ENCODE measurements around the gene TTI1. TPM values are rescaled to one million over a fixed set of nuclear protein-coding genes. Genes with fewer than 3 reads are reported as not detected.
"Not testable (repeated sequence)": the region's sequence is repeated elsewhere in the genome, so short reads cannot be mapped to it uniquely, and the experiment has no call there.

Gene TTI1
- total RNA-seq, 1 donor from 2014 or later, result 13.5 TPM

DNA sequence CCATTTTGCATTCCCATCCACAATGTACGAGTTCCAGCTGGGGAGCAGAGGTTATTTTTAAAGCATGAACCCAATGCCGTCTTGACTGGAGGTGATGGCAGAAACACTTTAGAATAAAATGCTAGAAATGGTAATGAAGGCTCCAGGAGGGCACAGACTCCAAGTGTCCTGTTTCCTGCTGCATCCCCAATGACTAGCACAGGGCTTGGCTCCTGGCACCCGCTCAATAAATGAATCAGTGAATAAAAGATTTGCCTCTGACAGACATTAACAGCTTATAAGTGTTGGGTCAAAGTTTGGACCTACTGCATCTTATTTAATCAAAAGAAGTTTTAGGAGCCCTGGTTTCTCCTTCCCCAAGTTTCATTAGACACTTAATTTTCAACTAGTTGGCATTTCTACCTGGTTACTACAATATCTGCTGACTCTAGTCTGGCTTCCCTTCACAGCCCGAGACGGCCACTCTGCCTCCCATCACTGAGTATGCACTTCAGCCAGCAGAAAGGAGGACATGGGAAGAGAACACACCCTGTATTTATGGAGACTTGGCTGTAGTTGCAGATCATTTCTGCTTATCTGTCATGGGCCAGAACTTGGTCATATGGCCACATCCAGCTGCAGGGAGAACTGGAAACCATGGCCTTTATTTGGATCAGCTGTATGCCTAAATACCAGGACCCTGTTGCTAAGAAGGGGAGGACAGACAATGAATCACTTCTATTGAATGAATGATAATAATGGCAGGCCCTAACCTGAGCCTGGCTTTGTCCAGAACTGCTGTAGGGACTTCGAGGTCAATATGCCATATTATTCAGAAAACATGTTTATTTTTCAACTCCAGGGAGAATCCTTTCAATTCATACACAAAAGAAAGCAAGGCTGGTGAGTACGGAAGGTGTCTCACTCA, 63.1 kb downstream of the TTI1 start:
- DNase-seq (ENCODE audit: low spot score), result no peak

DNA sequence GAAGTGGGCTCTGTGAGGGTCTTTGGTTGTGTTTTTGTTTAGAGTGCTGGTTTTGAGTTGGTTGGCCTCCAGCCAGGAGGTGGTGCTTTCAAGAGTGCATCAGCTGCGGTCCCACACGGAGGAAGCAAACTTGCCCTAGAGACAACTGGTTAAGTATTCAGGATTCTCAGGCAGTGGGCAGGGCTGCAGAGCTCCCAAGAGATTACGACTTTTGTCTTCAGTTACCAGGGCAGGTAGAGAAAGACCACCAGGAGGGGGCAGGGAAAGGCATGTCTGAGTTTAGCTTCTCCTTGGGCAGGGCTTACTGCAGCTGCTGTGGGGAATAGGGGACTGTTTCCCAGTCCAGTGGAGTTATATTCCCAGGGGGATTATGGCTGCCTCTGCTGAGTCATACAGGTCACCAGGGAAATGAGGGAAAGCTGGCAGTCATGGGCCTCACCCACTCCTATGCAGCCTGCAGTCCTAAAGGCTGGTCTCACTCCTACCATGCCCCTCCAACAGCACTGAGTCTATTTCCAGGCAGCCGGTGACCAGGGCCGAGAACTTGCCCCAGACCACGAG, 64.3 kb downstream of the TTI1 start:
- DNase-seq (ENCODE audit: low spot score), result no peak

DNA sequence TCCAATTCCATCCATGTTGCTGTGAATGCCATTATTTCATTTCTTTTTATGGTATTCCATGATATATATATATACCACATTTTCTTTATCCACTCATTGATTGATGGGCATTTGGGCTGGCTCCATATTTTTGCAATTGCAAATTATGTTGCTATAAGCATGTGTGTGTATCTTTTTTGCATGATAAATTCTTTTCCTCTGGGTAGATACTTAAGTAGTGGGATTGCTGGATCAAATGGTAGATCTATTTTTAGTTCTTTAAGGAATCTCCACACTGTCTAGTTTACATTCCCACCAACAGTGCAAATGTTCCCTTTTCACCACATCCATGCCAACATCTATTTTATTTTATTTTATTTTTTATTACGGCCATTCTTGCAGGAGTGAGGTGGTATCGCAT, 69.8 kb downstream of the TTI1 start:
- DNase-seq (ENCODE audit: low spot score), result not testable (repeated sequence)

DNA sequence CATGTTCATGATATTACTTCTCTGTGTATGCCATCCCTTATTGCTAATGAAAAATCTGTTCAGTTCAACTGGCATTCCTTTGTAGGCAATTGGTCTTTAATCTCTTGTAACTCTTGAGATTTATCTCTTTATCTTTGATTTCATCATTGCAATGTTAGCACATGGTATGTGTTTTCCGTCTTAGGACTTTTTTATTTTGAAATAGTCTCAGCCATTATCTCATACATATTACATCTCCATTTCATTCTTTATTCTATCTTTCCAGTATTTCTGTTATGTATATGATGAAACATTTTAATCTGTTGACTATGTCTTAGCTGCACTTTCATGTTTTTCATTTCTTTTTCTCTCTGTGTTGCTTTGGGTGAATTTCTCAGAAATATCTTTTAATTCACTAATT, 72.2 kb downstream of the TTI1 start:
- DNase-seq (ENCODE audit: low spot score), result no peak

DNA sequence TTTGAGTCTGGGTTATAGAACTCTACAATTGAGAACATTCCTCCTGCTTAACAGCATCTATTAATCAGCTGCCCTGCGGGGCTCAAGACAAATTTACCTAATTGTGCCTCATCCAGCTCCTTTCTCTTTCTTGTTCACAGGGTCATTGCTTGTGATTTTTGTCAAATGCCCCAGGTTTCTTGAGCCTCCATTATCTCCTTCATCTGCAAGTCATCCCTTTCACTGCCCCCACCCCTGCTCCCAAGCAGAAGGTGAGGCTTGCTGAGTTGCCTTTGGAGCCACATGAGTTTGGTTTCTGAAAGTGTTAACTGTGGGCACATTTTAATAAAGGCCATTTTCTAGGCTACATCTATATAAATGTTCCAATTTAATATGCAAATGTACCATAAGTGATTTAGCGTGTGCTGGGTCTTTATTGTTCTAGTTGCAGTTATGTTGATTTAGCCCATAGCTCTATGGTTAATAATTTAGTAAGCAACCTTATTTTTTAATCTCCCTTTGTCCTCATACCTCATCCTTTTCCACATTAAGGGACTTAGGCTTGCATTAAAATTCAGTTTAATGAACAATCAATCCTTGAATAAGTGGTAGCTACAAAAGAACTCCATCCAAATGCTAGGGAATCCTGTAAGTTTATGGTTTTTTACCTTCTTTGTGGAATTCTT, 74.3 kb downstream of the TTI1 start:
- no peak for DNase-seq (ENCODE audit: low spot score)

DNA sequence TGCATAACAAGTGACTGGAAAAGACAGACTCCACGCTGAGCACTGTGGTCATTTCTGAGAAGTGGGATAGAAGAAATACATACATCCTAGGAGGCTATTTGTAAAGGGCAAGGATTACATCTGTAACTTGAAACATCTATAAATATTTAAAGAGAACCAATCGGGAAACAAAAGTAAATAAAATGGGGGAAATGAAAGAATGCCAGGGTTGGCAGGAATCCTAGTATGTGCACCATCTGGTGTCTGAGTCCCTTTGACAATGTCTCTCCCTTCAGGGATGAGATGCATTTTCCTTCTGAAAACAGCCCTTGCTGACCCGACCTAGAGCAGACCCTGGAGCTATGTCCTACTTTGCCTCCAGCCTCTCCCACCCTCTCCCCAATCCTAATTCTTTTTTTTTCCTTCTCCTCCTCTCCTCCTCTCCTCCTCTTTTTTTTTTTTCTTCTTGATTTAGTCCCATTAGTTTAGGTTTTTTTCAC, 77.1 kb downstream of the TTI1 start:
- DNase-seq (ENCODE audit: low spot score), result no peak

DNA sequence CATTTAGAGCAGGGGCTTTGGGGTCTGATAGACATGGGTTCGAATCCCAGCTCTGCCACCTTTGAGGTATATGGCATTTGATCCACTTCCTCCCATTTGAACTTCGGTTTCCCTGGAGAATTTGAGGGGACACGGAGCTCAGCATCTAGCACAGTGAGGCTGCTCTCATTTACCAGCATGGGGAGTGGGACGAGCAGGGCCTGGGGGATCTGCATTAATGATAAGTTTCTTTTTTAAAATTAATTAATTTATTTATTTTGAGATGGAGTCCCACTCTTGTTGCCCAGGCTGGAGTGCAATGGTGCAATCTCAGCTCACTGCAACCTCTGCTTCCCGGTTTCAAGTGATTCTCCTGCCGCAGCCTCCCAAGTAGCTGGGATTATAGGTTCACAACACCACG, 77.7 kb downstream of the TTI1 start:
- no peak for DNase-seq (ENCODE audit: low spot score)

DNA sequence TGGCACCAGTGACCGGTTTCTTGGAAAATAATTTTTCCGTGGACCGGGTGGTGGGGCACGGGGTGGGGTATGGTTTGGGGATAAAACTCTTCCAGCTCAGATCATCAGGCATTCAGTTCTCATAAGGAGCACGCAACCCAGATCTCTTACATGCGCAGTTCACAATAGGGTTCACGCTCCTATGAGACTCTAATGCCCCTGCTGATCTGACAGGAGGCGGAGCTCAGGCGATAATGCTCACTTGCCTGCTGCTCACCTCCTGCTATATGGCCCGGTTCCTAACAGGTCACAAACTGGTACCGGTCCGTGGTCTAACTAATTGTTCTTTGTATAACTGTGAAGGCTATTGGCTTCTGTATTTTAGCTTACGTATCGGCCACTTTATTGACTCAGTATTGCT, 78.6 kb downstream of the TTI1 start:
- no peak for DNase-seq (ENCODE audit: low spot score)

DNA sequence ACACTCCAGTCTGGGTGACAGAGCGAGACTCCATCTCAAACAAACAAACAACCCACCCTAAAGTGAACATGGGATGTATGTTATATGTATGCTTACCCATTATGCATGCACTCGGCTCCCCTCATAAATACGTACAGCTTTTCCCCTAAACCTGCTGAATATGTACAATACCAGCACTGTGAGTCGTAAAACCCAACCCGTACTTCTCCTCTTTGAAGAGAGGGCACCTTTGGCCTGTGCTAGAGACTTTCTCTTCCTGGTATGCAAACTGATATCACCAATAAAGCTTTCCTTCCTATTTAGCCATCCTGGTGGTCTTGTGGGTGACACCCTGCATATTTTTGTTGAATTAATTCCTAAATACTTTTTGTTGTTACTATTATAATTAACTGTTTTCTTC, 79.1 kb downstream of the TTI1 start:
- DNase-seq (ENCODE audit: low spot score), result no peak

DNA sequence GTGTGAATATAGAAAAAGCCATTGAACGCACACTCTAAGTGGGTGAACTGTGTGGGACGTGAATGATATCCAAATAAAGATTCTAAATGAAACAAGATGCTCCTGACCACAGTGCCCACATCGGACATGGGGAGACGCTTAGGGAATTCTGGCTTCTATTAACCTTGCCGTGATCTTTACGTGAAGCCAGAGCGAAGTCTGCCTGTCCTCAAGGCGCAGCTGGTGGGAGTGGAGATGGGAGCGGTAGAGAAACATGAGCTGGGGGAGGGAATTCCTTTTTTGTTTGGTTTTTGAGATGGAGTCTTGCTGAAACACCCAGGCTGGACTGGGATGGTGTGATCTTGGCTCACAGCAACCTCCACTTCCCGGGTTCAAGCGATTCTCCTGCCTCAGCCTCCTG, 84.3 kb downstream of the TTI1 start:
- DNase-seq (ENCODE audit: low spot score), result no peak

DNA sequence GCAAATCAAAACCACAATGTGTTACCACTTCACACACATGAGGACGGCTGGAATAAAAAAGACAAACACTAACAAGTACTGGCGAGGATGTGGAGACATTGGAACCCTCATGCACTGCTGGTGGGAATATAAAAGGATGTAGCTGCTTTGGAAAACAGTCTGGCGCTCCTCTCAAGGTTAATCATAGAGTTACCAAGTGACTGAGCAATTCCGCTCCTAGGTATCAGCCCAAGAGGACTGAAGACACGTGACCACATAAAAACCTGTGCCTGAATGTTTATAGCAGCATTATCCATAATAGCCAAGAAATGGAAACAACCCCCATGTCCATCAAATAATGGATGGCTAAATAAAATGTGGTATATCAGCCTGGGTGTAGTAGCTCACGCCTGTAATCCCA, 85.3 kb downstream of the TTI1 start:
- no peak for DNase-seq (ENCODE audit: low spot score)

DNA sequence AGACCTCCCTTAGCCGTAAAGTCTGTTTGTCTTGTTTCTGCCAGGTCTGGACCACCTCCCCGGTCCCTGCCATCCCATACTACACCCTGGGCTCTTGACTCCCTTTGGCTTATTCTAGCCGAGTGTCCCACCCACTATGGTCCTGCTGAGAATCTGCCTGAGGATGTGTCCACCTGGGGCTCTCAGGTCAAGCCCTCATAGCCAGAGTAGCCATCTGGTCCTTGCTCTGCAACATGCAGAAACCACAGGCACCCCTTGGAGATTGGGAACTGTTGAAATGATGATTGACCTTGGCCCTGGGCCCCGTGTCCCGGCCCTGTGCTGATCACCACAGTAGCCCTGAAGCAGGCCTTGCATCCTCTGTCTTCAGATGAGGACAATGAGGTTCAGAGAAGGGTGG, 86.3 kb downstream of the TTI1 start:
- no peak for DNase-seq (ENCODE audit: low spot score)

DNA sequence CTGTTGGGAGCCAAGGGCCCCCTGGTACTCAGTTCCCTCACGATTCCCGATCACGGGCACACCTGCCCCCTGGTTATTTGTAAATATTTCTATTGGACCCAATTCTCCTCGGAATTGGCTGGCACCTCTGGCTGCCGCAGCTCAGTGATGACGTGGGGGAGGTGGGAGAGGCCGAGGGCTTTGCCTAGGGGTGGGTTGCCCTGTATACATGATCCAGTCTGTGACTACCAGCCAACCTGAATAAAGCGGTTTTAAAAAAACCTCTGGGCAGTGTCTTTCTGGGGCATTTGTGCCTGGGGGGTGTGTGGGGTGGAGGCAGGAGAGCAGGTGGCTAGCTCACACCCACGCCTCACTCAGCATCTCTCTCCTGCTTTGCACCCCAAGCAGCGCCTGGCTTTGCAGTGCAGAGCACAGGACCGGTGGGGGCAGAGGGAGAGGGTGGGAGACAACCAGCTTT, 88.1 kb downstream of the TTI1 start:
- no peak for DNase-seq (ENCODE audit: low spot score)

DNA sequence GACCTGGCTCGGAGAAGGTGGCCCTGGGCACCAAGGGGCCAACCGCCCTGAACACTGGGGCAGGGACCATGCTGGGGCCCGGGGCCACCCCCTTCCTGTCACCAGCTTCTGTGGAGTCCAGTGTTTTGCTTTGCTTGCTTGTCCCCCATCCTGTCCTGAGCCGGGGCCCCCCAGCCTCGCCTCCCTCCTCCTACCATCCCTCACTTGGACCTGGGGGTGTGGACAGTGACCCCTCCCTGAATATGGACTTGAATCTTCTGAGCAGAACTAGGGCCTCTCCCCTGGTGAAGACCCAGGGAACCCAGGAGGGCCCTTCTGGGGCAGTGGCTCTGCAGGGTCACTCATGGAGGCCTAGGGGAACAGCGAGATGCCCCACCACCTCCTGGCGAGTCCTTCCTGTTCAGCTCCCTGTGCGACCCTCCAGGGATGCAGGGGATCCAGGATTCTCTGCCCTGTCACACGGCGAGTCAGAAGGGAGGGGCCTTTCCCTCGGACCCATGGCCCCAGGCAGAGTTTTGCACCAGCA, 88.7 kb downstream of the TTI1 start:
- no peak for DNase-seq (ENCODE audit: low spot score)

DNA sequence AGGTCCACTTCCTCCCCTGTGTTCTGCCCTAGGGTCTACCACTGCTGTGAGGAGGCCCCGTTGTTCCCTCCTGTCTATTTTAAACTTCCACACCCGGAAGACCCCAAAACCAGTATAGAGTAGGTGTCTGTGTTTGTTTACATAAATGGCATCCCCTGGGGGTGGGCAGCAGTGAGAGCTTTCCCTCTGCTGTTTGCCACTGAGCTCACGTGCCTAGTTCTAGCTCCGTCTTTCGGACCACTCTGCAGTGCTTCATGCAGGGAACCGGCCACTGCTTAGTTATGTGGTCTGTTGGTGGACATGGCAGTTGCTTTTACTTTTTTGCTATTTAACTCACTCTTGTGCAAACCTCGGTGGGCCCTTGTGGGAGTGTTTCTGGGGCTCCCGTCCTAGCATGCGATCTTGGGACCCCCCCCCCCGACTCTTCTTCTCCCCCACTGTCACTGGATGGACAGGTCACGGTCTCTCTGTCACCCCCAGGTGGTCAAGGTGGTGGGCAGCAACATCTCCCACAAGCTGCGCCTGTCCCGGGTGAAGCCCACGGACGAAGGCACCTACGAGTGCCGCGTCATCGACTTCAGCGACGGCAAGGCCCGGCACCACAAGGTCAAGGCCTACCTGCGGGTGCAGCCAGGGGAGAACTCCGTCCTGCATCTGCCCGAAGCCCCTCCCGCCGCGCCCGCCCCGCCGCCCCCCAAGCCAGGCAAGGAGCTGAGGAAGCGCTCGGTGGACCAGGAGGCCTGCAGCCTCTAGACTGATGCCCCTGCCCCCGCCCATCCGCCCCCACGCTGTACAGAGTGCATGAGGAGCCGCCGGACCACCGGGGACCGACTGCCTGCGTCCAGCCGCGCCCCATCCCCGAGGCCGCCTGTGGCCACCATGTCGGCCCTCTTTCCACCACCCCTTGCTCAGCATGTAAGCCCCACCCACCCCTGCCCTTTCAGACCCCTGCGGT, 89.5 kb downstream of the TTI1 start:
- no peak for DNase-seq (ENCODE audit: low spot score)

DNA sequence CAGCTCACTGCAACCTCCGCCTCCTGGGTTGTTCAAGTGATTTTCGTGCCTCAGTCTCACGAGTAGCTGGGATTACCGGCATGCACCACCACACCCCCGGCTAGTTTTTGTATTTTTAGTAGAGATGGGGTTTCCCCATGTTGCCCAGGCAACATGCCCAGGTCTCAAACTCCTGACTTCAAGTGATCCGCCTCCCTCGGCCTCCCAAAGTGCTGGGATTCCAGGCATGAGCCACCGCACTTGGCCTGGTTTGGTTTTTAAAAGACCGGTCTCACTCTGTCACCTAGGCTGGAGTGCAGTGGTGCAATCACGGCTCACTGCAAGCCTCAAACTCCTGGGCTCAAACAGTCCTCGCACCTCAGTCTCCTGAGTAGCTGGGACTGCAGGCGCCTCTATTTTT, 90.2 kb downstream of the TTI1 start:
- no peak for DNase-seq (ENCODE audit: low spot score)

DNA sequence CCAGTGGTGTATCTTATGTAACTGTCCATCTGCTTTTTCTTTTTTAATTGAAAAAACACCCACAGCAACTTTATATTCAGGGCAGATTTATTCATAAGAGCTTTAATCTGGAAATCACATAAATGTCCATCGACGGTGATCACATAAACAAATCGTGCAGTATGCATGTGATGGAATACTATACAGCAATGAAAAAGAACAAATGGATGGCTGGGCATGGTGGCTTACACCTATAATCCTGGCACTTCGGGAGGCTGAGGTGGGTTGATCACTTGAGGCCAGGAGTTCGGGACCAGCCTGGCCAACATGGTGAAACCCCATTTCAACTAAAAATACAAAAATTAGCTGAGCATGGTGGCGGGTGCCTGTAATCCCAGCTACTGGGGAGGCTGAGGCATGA, 91.3 kb downstream of the TTI1 start:
- no peak for DNase-seq (ENCODE audit: low spot score)

DNA sequence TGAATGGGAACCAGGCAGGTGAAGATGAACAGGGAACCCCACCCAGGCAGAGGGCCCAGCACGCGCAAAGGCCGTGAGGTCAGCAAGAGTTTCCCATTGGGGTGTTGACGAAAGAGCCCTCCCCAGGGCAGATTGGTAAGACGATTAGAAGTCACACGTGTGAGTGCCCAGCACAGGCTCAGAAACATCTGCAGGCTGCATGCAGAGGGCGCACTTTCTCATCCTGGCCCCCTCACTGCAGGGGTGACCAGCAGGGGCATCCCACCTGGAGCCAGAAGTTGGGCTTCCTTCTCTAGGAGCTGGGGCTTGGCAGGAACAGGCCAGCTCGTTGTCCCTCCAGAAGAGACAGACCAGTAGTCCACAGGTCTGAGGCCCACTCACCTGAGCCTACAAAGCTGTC, 91.9 kb downstream of the TTI1 start:
- no peak for DNase-seq (ENCODE audit: low spot score)

DNA sequence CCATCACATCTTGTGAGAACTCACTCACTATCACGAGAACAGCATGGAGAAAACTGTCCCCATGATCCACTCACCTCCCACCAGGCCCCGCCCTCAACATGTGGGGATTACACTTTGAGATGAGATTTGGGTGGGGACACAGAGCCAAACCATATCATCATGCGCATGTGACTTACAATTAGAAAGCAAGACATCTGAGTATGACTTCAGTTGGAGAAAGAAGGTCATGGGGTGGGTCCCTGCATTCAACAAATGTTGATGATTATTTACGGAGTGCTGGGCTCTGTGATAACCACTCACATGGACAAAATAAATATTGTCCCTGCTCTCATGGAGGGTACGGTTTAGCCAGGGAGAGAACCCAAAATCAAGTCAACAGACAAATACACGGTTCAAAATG, 92.4 kb downstream of the TTI1 start:
- no peak for DNase-seq (ENCODE audit: low spot score)

DNA sequence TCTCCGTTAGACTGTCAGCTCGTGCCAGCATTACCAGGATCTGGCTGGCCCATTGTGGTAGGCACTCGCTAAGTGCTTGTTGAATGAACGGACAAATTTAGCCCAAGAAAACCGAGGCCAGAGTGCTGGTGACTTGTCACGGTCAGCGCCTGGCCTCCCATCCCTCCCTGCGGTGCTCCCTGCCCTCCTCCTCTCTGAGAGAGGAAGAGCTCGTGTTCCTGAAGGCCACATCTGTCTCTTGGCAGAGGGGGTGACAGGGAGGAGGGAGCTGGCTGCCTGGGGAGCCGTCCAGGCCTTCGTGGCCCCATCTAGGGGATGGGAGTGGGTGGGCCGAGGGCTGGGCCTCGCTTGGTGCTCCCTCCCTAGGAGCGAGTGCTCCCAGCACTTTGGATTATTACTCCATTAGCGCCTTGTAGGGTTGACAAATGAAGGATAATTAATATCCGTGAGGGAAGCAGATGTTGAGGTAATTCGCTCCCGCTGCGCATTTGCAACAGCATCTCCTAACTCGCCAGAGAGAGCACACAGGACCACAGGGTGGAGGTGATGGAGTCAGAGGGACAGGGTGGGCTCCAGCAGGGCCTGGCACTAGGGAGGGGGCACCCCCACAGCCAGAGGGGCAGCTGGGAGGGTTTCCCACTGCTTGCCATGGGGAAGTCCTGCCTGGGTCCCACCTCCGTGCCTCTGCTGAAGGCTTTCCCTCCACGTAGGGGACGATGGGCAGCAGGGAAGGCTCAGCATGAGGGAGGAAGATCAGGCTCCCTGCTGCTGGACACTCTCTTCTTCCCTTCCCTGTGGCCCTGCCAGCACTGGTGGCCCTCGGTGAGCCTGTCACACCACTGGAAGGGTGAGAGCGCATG, 93.3 kb downstream of the TTI1 start:
- no peak for DNase-seq (ENCODE audit: low spot score)
